HG03064 (cell line): ENCODE results near the gene KLHL1.

ENCODE experiments used
- ATAC-seq: cut with Tn5 transposase; IDR thresholded peaks from one replicate; pipeline ENCODE4 v1.9.1; 2021; ENCODE audit warnings: low read depth; ENCODE audit not compliant: unreplicated experiment

Gene KLHL1

GRCh38 chr13:69706807-69707206 is 401.4 kb downstream of the KLHL1 start:
- ATAC-seq = no peak

GRCh38 chr13:69704311-69704710 is 403.9 kb downstream of the KLHL1 start:
- no peak for ATAC-seq

- ATAC-seq = no peak
Observed at GRCh38 chr13:69690999-69691398, 417.3 kb downstream of the KLHL1 start.

- ATAC-seq = no peak
Observed at GRCh38 chr13:69683921-69684686, 424.1 kb downstream of the KLHL1 start.

GRCh38 chr13:69681722-69682121 is 426.5 kb downstream of the KLHL1 start:
- no peak for ATAC-seq

GRCh38 chr13:69677343-69677742 is 430.9 kb downstream of the KLHL1 start:
- no peak for ATAC-seq

- no peak for ATAC-seq
Observed at GRCh38 chr13:69676286-69676685, 432.0 kb downstream of the KLHL1 start.

- no peak for ATAC-seq
Observed at GRCh38 chr13:69660155-69660554, 448.1 kb downstream of the KLHL1 start.

GRCh38 chr13:69657676-69658075 is 450.6 kb downstream of the KLHL1 start:
- no peak for ATAC-seq

- no peak for ATAC-seq
Observed at GRCh38 chr13:69654392-69654791, 453.9 kb downstream of the KLHL1 start.
